NCI-H2196 (cell line): Measurements from ENCODE around the gene TAS2R20.

Experiments used
- DNase-seq: peaks from one replicate; lab custom pipeline; 2025; ENCODE audit not compliant: unreplicated experiment; lab: John Stamatoyannopoulos, UW

Gene TAS2R20

GRCh38 chr12:10960211-10960610, 37.9 kb downstream of the TAS2R20 start:
- no peak for DNase-seq

- no peak for DNase-seq
Measured at GRCh38 chr12:10959804-10960203, 38.3 kb downstream of the TAS2R20 start.

- no peak for DNase-seq
Measured at GRCh38 chr12:10957741-10958140, 40.4 kb downstream of the TAS2R20 start.

GRCh38 chr12:10956085-10956484, 42.0 kb downstream of the TAS2R20 start:
- DNase-seq: no peak

- no peak for DNase-seq
Measured at GRCh38 chr12:10952645-10953044, 45.5 kb downstream of the TAS2R20 start.
